ENCODE results near the gene C20orf96.
"Not testable (repeated sequence)": the region's sequence is repeated elsewhere in the genome, so short reads cannot be mapped to it uniquely, and the experiment has no call there.

C20orf96 gene

DNA sequence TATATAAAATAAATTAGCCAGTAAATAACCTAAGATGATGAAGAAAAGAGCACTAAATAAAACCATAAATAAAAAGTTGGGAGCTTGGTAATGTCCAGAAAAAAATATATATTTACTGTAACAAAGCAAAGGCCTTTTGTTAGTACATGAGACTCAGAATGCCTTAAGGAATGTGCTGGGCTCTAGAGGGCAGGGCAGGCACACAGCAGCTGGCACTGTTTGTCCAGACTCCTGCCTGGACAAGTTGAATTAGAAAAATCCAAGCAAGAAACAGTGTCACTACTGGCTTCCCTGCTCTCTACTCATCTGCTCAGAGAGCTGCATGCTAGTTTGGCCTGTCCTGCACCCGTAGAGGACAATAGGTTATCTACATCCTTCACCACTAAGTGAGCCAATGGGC, 54.7 kb downstream of the C20orf96 start:
- no peak for DNase-seq (ENCODE audit: low read depth)

DNA sequence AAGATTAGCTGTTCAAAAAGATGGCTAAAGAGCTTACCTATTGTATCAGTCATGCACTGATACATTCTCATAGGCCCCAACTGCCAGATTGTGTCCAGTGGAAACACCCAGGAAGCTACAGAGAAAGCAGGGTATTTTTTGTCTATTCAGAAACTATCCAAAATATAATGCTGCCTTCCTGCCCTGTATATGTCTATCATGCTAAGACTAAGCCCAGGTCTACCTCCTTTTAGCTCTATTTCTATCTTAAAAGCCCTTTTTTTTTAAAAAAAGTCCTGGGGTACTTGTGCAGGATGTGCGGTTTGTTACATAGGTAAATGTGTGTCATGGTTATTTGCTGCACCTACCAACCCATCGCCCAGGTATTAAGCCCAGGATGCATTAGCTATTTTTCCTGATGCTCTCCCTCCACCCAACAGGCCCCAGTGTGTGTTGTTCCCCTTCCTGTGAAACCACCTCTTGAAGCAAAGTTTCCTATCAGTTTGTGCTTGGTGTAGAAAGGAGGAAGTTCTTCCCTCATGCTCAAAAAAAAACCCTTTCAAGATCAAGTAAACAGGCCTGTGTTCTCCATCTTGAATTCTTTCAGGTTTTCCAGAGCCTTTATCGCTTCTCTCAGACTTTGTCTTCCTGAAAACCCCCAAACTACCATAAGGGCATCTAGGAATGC, 63.0 kb downstream of the C20orf96 start:
- no peak for DNase-seq (ENCODE audit: low read depth)

DNA sequence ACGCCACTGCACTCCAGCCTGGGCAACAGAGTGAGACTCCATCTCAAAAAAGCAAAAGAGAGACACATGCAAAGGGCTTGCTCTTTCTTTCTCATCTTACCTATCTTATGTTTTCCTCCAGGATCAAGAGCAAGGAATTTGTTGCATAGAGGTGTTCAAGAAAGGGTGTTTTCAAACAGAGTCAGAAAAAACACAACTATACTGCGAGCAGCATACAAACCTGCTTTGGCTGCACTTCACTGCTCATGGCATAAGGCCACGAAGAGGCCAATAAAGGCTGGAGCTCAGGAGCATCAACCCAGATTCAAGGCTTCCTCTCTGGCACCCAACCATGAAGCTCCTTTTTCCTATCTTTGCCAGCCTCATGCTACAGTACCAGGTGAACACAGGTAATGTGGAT, 63.6 kb downstream of the C20orf96 start, which contains the start of gene DEFB129:
Gene DEFB129 (plus strand): TSS at position 301 of the 400 bp plus-strand sequence. CDS start 31 bp downstream, at position 332.
- no peak for DNase-seq (ENCODE audit: low read depth)

DNA sequence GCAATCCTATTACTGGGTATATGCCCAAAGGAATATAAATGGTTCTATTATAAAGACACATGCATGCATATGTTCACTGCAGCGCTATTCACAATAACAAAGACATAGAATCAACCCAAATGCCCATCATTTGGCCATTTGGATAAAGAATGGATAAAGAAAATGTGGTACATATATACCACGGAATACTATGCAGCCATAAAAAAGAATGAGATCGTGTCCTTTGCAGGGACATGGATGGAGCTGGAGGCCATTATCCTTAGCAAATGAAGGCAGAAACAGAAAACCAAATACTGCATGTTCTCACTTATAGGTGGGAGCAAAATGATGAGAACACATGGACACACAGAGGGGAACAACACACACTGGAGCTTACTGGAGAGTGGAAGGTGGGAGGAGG, 64.7 kb downstream of the C20orf96 start:
- DNase-seq (ENCODE audit: low read depth), result not testable (repeated sequence)

DNA sequence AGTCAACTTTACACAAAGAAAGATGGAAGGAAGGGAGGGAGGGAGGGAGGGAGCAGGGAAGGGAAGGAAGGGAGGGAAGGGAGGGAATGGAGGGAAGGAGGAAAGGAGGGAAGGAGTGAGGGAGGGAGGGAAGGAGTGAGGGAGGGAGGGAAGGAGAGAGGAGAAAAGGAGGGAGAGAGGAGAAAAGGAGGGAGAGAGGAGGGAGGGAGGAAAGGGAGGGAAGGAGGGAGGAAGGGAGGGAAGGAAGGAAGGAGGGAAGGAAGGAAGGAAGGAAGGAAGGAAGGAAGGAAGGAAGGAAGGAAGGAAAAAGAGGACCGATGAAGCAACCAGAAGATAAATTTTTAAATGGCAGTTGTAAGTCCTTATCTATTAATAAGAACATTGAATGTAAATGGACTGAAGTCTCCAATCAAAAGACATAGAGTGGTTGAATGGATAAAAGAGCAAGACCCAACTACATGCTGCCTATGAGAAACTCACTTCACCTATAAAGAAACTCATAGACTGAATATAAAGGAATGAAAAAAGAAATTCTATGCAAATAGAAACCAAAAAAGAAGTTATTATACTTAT, 69.2 kb downstream of the C20orf96 start:
- no peak for DNase-seq (ENCODE audit: low read depth)
